Measurements from ENCODE around the gene ADAMTSL1. TPM values are rescaled to one million over a fixed set of nuclear protein-coding genes. Genes with fewer than 3 reads are reported as not detected.

Gene ADAMTSL1
- total RNA-seq = 11.4 TPM

GRCh38 chr9:18473652-18474279 is at the start of gene ADAMTSL1:
Gene ADAMTSL1 (plus strand): TSS chr9:18474153. CDS start chr9:18474233, 80 bp downstream.
- DNase-seq (ENCODE audit: low spot score in 2 of 2) (no peak), FAIRE-seq (no peak)

- DNase-seq (ENCODE audit: low spot score in 2 of 2) (no peak), FAIRE-seq (no peak)
Measured at GRCh38 chr9:18427691-18428090, 46.3 kb upstream of the ADAMTSL1 start.

- no peak for FAIRE-seq
- DNase-seq (ENCODE audit: low spot score in 2 of 2) = no peak
Measured at GRCh38 chr9:18428661-18429060, 45.3 kb upstream of the ADAMTSL1 start.

GRCh38 chr9:18429070-18429469 is 44.9 kb upstream of the ADAMTSL1 start:
- FAIRE-seq (no peak), DNase-seq (ENCODE audit: low spot score in 2 of 2) (no peak)

GRCh38 chr9:18433620-18434019 is 40.3 kb upstream of the ADAMTSL1 start:
- FAIRE-seq (no peak), DNase-seq (ENCODE audit: low spot score in 2 of 2) (no peak)

- no peak for FAIRE-seq
- DNase-seq (ENCODE audit: low spot score in 2 of 2) = no peak
Measured at GRCh38 chr9:18437315-18438201, 36.4 kb upstream of the ADAMTSL1 start.

GRCh38 chr9:18438300-18438925 is 35.5 kb upstream of the ADAMTSL1 start:
- no peak for FAIRE-seq
- DNase-seq (ENCODE audit: low spot score in 2 of 2) = peak in 1 of 2 donors; percentile 24

- DNase-seq (ENCODE audit: low spot score in 2 of 2) (no peak), FAIRE-seq (no peak)
Measured at GRCh38 chr9:18438951-18439350, 35.0 kb upstream of the ADAMTSL1 start.

GRCh38 chr9:18441261-18441660 is 32.7 kb upstream of the ADAMTSL1 start:
- no peak for FAIRE-seq

GRCh38 chr9:18442629-18443491 is 31.1 kb upstream of the ADAMTSL1 start:
- peak; percentile 31 to 48 for DNase-seq (ENCODE audit: low spot score in 2 of 2)
- peak; percentile 48 for FAIRE-seq

More at GRCh38 chr9:18441261-18441660, 32.7 kb upstream of the ADAMTSL1 start:
- DNase-seq (ENCODE audit: low spot score in 2 of 2) = no peak

GRCh38 chr9:18447131-18447530 is 26.8 kb upstream of the ADAMTSL1 start:
- DNase-seq (ENCODE audit: low spot score in 2 of 2) = no peak
- FAIRE-seq = no peak

- FAIRE-seq (no peak), DNase-seq (ENCODE audit: low spot score in 2 of 2) (no peak)
Measured at GRCh38 chr9:18447541-18447940, 26.4 kb upstream of the ADAMTSL1 start.

GRCh38 chr9:18448101-18448500 is 25.9 kb upstream of the ADAMTSL1 start:
- DNase-seq (ENCODE audit: low spot score in 2 of 2) = no peak
- FAIRE-seq = no peak

- FAIRE-seq (no peak), DNase-seq (ENCODE audit: low spot score in 2 of 2) (no peak)
Measured at GRCh38 chr9:18451406-18451805, 22.5 kb upstream of the ADAMTSL1 start.

GRCh38 chr9:18452276-18452675 is 21.7 kb upstream of the ADAMTSL1 start:
- FAIRE-seq (no peak), DNase-seq (ENCODE audit: low spot score in 2 of 2) (no peak)

GRCh38 chr9:18456624-18457237 is 17.2 kb upstream of the ADAMTSL1 start:
- DNase-seq (ENCODE audit: low spot score in 2 of 2) = no peak
- FAIRE-seq = no peak

GRCh38 chr9:18457510-18457909 is 16.4 kb upstream of the ADAMTSL1 start:
- no peak for FAIRE-seq
- DNase-seq (ENCODE audit: low spot score in 2 of 2) = no peak

- FAIRE-seq (no peak), DNase-seq (ENCODE audit: low spot score in 2 of 2) (no peak)
Measured at GRCh38 chr9:18459962-18460584, 13.9 kb upstream of the ADAMTSL1 start.

GRCh38 chr9:18461496-18461895 is 12.5 kb upstream of the ADAMTSL1 start:
- FAIRE-seq (no peak), DNase-seq (ENCODE audit: low spot score in 2 of 2) (no peak)
